OCI-LY7 (cell line): ENCODE results near the gene FMO4. TPM values are rescaled to one million over a fixed set of nuclear protein-coding genes. Genes with fewer than 3 reads are reported as not detected.
"Not testable (repeated sequence)": the region's sequence is repeated elsewhere in the genome, so short reads cannot be mapped to it uniquely, and the experiment has no call there.

ENCODE experiments used
- BruUV-seq: library from RNA; stranded (reverse); fragments of 400-500 nt; replicated peaks from 2 replicates; lab custom pipeline; 2021; lab: Mats Ljungman, UMichigan
- CTCF ChIA-PET: fragments of 300-600 bp; sonication (Branson Sonifier 250); formaldehyde crosslinking; loops from one replicate; lab custom pipeline; 2022; ENCODE audit warnings: antibody characterized with exemption; ENCODE audit not compliant: unreplicated experiment; lab: Charles Lee
- POLR2A ChIA-PET: fragments of 300-600 bp; sonication (Branson Sonifier 250); formaldehyde crosslinking; loops from one replicate; lab custom pipeline; 2022; ENCODE audit warnings: antibody characterized with exemption; lab: Charles Lee
- DNase-seq: peaks from one replicate; pipeline ENCODE4 v3.0.0-alpha.2; 2015; ENCODE audit warnings: low spot score
- H2AFZ ChIP-seq: fragments of 200-600 bp; sonication (generic), shearing (Covaris generic); 2 replicates; pipeline ENCODE4 v1.6.1; 2014; ENCODE audit warnings: mild to moderate bottlenecking, antibody characterized with exemption, low read length, moderate library complexity
- H3K27ac ChIP-seq: fragments of 200-600 bp; sonication (generic); 2 replicates; pipeline ENCODE4 v1.5.1; 2014; ENCODE audit warnings: mixed run types, low read depth, mild to moderate bottlenecking, moderate library complexity, low read length, inconsistent platforms; ENCODE audit not compliant: poor library complexity, severe bottlenecking
- H3K36me3 ChIP-seq: fragments of 200-600 bp; sonication (generic); 2 replicates; pipeline ENCODE4 v1.6.1; 2014; ENCODE audit warnings: mild to moderate bottlenecking, antibody characterized with exemption, low read length, moderate library complexity, mixed read lengths; ENCODE audit not compliant: insufficient read depth
- H3K4me1 ChIP-seq: fragments of 200-600 bp; sonication (generic); 2 replicates; pipeline ENCODE4 v1.5.1; 2014; ENCODE audit warnings: mild to moderate bottlenecking, low read length; ENCODE audit not compliant: insufficient read depth, poor library complexity, severe bottlenecking
- H3K4me2 ChIP-seq: fragments of 200-600 bp; sonication (generic); 2 replicates; pipeline ENCODE4 v1.6.1; 2014; ENCODE audit warnings: mild to moderate bottlenecking, low read length
- H3K4me3 ChIP-seq: fragments of 200-600 bp; sonication (generic); 2 replicates; pipeline ENCODE4 v1.5.1; 2014; ENCODE audit warnings: mild to moderate bottlenecking, low read depth, low read length; ENCODE audit not compliant: poor library complexity, severe bottlenecking
- H3K79me2 ChIP-seq: fragments of 200-600 bp; sonication (generic); 2 replicates; pipeline ENCODE4 v1.6.1; 2016; ENCODE audit warnings: low read depth, mild to moderate bottlenecking, low read length, moderate library complexity, mixed read lengths; ENCODE audit not compliant: insufficient read depth
- H3K9me2 ChIP-seq: fragments of 200-600 bp; sonication (generic); 2 replicates; pipeline ENCODE4 v1.6.1; 2016; ENCODE audit warnings: mild to moderate bottlenecking, low read length, mixed read lengths; ENCODE audit not compliant: insufficient read depth
- H3K9me3 ChIP-seq: fragments of 200-600 bp; sonication (generic); 2 replicates; pipeline ENCODE4 v1.6.1; 2014; ENCODE audit warnings: mild to moderate bottlenecking, mixed run types, low read length, mixed read lengths
- H4K20me1 ChIP-seq: fragments of 200-600 bp; sonication (generic); 2 replicates; pipeline ENCODE4 v1.6.1; 2014; ENCODE audit warnings: mild to moderate bottlenecking, antibody characterized with exemption, low read length, moderate library complexity, mixed read lengths; ENCODE audit not compliant: insufficient read depth
- EZH2phosphoT487 ChIP-seq: fragments of 200-600 bp; sonication (generic); IDR thresholded peaks from 2 replicates; pipeline ENCODE4 v1.6.1; 2018; ENCODE audit warnings: low read depth, borderline replicate concordance, mild to moderate bottlenecking, mixed run types, antibody characterized with exemption, low read length, moderate library complexity, mixed read lengths
- intact Hi-C: fragments of 100-400 bp; cut with micrococcal nuclease; formaldehyde crosslinking; loops from one replicate; pipeline ENCODE4 v1.10.0; 2022; ENCODE audit not compliant: unreplicated experiment
- total RNA-seq, 2 experiments: library from RNA; depleted of rRNA in 1 of 2; stranded (reverse); fragments of >200 nt in 1 of 2; shearing (Covaris generic) in 1 of 2; gene quantifications; 2 replicates each; pipeline ENCODE4 v1.2.3, GENCODE V29; 2014 to 2022
- TF ChIP-seq, protein P1 (sequence below): fragments of 200-600 bp; sonication (generic); conservative IDR thresholded peaks from 2 replicates; pipeline ENCODE4 v1.5.1; 2014; ENCODE audit warnings: mild to moderate bottlenecking, antibody characterized with exemption, low read length, moderate library complexity, mixed read lengths

FMO4 gene
- total RNA-seq, 2 experiments from 2014 or later, result 4.0 to 4.8 TPM

DNA sequence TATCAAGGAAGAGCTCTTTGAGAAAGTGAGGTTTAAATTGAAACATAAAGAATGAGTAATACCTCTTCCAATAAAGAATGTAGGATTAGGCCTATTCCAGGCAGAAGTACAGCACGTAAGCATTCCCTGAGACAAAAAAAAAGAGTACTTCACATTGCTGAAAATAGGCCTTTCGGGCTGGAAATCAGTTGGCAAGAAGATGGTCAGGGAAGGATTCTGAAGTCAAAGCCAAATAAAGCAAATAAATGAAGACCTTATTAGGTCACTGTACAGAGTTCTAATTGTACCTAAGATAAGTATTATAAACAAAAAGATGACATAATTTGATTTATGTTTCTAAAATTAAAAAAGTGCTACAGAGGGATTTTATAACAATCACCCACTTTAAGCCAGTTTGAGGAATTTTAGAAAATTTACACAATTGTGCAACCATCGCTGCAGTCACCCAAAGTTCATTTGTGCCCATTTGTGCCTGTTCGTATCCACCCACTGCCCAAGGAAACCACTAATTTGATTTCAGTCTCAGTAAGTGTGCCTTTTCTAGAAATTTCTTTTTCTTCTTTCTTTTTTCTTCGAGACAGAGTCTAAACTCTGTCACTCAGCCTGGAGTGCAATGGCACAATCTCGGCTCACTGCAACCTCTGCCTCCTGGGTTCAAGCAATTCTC, 58.6 kb downstream of the FMO4 start:
- Histone ChIP-seq H3K9me3 (no peaks in the 10 kb centered on the region), H3K79me2 (no peaks in the 10 kb centered on the region), H4K20me1 (no peaks in the 10 kb centered on the region), H2AFZ (no peak overlapping the region), H3K36me3 (no peaks in the 10 kb centered on the region), H3K4me3 (no peak overlapping the region), H3K27ac (no peak overlapping the region), H3K9me2 (no peaks in the 10 kb centered on the region), H3K4me2 (no peak overlapping the region), H3K4me1 (no peaks in the 10 kb centered on the region)
- intact Hi-C loops, result no loop called here
- DNase-seq, result no peak
- ChIA-PET POLR2A (no interaction called here), CTCF (no interaction called here)
- no TSS peak for BruUV-seq
- no peak for TF ChIP-seq EZH2phosphoT487
- TF ChIP-seq, protein P1, sequence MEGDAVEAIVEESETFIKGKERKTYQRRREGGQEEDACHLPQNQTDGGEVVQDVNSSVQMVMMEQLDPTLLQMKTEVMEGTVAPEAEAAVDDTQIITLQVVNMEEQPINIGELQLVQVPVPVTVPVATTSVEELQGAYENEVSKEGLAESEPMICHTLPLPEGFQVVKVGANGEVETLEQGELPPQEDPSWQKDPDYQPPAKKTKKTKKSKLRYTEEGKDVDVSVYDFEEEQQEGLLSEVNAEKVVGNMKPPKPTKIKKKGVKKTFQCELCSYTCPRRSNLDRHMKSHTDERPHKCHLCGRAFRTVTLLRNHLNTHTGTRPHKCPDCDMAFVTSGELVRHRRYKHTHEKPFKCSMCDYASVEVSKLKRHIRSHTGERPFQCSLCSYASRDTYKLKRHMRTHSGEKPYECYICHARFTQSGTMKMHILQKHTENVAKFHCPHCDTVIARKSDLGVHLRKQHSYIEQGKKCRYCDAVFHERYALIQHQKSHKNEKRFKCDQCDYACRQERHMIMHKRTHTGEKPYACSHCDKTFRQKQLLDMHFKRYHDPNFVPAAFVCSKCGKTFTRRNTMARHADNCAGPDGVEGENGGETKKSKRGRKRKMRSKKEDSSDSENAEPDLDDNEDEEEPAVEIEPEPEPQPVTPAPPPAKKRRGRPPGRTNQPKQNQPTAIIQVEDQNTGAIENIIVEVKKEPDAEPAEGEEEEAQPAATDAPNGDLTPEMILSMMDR, result no peak

DNA sequence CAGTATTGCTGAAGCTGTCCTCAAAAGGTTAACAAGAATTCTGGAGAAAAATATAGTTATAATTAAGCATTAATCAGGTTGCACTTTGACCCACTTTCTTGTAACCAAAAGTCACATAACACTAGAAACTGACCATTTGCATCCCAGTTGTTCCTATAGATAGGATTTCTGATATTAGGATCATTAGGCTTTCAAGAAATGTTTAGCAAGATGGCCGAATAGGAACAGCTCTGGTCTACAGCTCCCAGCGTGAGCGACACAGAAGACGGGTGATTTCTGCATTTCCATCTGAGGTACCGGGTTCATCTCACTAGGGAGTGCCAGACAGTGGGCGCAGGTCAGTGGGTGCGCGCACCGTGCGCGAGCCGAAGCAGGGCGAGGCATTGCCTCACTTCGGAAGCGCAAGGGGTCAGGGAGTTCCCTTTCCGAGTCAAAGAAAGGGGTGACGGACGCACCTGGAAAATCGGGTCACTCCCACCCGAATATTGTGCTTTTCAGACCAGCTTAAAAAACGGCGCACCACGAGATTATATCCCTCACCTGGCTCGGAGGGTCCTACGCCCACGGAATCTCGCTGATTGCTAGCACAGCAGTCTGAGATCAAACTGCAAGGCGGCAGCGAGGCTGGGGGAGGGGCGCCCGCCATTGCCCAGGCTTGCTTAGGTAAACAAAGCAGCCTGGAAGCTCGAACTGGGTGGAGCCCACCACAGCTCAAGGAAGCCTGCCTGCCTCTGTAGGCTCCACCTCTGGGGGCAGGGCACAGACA, 59.6 kb downstream of the FMO4 start:
- H3K36me3 ChIP-seq, H3K9me2 ChIP-seq, intact Hi-C loops, BruUV-seq, H3K4me3 ChIP-seq, POLR2A ChIA-PET, H3K4me1 ChIP-seq, H4K20me1 ChIP-seq, H3K27ac ChIP-seq, H2AFZ ChIP-seq, CTCF ChIA-PET, DNase-seq, H3K79me2 ChIP-seq, H3K9me3 ChIP-seq, H3K4me2 ChIP-seq: not testable (repeated sequence)

DNA sequence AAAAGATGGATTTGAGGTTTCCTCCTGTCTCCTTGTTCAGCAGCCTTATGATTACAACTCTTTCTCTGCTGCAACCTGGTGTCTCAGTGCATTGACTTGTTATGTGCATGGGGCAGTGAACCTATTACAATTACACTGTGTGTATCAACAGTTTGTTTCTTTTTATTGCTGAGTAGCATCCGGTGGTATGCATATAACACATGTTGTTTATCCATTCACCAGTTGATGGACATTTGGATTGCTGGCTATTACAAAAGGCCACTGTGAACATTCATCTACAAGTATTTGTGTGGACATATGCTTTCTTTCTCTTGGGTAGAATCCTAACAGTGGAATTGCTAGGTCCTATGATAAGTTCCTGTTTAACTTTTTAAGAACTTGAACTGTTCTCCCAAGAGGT, 65.9 kb downstream of the FMO4 start:
- DNase-seq, result no peak
- ChIA-PET CTCF (no interaction called here), POLR2A (no interaction called here)
- H3K9me2 ChIP-seq, result no peaks in the 10 kb centered on the region
- H3K4me1 ChIP-seq, result no peaks in the 10 kb centered on the region
- H4K20me1 ChIP-seq, result no peaks in the 10 kb centered on the region
- no peaks in the 10 kb centered on the region for H3K9me3 ChIP-seq
- BruUV-seq, result no TSS peak
- H3K36me3 ChIP-seq, result no peaks in the 10 kb centered on the region
- intact Hi-C loops, result no loop called here
- H3K79me2 ChIP-seq, result no peaks in the 10 kb centered on the region
- no peak overlapping the region for H3K4me2 ChIP-seq
- H2AFZ ChIP-seq, result no peak overlapping the region
- TF ChIP-seq EZH2phosphoT487, result no peak
- TF ChIP-seq, protein P1, result no peak
- no peak overlapping the region for H3K27ac ChIP-seq
- no peak overlapping the region for H3K4me3 ChIP-seq
